ENCODE results near the gene VPS13D.

Gene VPS13D

DNA sequence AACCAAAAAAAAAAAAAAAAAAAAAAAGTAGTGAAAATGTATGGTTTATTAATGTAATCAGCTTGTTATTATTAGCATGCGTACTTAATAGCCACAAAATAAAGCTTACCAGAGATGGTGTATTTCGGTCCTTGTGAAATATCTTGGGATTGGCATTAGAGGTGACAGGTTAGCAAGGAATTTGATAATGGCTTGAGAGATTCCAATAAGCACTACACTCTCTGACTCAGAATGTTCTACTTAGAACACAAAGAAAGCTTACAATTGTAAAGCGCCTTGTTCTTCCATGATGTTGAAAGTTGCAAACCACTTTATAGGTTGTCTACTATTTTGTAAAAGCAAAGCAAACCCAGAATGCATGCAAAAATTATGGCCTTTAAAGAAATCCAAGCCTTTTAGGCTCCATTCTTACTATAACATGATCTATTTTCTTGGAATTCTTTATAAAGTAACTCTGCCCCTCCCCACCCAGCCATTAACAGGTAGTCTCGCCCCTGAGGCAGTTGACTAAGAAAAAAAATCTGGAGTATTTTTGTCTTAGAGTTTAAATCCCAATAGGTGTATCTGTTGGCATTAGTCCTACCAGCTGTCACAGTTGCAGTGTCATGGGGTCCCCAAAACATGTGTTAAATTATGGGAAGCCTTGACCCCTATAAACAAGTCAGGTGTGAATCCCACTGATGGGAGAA lies 259.0 kb downstream of the VPS13D start:
- DNase-seq (ENCODE audit: low read depth) = no peak

- DNase-seq (ENCODE audit: low read depth) = no peak
Measured at GRCh38 chr1:12490532-12491142, 260.8 kb downstream of the VPS13D start.

GRCh38 chr1:12491656-12492055 lies 261.8 kb downstream of the VPS13D start:
- no peak for DNase-seq (ENCODE audit: low read depth)

DNA sequence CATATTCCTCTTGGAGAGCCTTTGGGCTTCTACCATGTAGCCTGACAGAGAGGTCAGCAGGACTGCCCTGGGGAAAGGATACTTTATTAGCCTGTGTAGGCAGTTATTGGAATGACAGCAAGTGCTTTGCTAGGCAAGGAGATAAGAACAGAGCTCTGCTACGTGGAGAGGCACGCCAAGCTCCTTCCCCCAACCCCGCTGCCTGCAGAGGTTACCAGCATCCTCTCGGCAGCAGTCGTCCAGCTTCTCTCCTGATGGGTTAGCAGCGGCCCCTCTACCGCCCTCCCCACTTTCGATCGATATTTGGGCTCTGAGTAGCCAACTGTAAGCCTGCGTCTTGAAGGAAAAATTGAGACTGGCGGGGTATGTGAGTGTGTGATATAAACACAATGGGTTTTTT lies 265.9 kb downstream of the VPS13D start:
- no peak for DNase-seq (ENCODE audit: low read depth)

- no peak for DNase-seq (ENCODE audit: low read depth)
Measured at GRCh38 chr1:12496154-12496961, 266.5 kb downstream of the VPS13D start.

DNA sequence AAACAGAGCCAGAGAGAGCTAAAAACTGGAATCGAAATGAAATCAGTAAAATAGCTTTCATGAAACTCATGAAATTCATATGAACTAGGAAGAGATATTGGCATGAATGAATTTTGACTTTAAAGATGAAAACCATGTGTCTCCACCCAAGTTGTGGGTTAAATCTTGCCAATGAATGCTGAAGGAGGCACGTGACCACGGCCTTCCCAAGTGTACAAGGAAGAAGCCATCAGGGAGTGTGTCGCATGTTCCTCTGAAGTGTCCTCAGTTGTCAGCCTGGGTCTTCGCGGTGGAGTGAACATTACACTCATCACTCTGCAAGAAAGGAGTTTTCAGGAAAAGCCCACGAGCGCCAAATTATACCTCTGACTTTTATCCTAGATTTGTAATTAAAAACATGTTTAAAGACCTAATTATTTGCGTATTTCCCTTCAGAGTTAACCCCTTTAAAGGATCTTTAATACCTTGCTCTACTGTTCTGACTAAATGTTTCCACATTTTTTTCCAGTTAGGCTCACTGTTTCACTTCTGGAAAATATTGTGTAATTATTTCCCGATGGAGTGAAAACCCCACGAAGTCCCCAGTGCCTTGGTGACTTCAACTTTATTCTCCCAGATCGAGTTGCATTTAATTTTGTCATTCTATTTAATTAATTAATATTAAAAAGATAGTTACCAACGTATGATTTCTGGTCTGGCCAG lies 269.9 kb downstream of the VPS13D start:
- DNase-seq (ENCODE audit: low read depth) = no peak

GRCh38 chr1:12501661-12502060 lies 271.8 kb downstream of the VPS13D start:
- DNase-seq (ENCODE audit: low read depth) = no peak

- no peak for DNase-seq (ENCODE audit: low read depth)
Measured at GRCh38 chr1:12502336-12503109, 272.7 kb downstream of the VPS13D start.

GRCh38 chr1:12503709-12504108 lies 273.9 kb downstream of the VPS13D start:
- no peak for DNase-seq (ENCODE audit: low read depth)

- DNase-seq (ENCODE audit: low read depth) = no peak
Measured at GRCh38 chr1:12504601-12505000, 274.8 kb downstream of the VPS13D start.

GRCh38 chr1:12505231-12505630 lies 275.4 kb downstream of the VPS13D start:
- no peak for DNase-seq (ENCODE audit: low read depth)

DNA sequence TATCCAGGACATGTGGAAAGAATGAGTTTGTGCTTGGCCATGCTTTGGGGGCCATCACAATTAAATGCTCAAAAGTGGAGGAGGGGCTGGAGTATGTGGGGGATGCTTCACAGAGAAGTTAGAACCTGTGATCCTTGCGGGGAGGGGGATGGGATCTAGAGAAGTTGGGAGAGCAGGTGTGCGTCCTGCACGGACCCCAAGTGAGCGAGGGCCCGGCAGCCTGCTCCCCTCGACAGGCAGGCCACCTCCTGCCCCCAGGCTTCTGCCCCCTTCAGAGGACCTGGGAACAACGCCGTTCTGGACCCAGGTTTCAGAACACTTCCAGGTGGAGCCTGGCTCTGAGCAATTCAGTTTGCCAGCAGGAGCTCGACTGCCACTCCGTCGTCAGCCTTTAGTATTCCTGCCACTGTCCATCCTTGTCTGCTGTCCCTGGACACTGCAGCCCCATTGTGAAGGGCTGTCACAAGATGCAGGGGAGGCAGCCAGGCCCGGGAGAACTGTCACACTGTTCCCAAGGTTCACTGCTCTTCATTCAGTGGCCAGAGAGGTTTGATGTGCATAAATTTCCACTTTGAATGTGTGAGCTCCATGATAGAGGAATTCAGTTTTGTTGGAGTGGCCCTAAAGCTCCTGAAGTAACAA lies 275.9 kb downstream of the VPS13D start:
- DNase-seq (ENCODE audit: low read depth) = no peak

GRCh38 chr1:12506281-12507280 lies 276.8 kb downstream of the VPS13D start:
- DNase-seq (ENCODE audit: low read depth) = no peak

DNA sequence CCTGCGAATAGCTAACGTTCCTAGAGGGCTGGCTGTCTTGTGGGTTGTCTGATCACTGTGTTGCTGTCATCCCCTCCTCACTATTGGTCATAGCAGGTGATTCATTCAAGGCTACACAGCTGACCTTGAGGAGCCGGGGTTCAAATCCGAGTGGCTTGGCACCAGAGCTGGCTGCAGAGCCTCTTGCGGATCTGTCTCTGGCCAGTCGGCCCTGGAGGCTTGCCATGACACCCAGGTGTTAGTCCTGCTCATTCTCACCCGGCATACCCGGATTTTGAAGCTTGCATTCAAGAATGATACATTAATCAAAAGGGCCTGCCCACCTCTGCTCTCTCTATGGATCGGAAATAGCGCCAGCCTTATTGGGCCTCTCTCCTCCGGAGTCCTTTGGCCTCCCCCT lies 277.8 kb downstream of the VPS13D start:
- no peak for DNase-seq (ENCODE audit: low read depth)

GRCh38 chr1:12508849-12509248 lies 279.0 kb downstream of the VPS13D start:
- no peak for DNase-seq (ENCODE audit: low read depth)

GRCh38 chr1:12511128-12511484 lies 281.3 kb downstream of the VPS13D start:
- no peak for DNase-seq (ENCODE audit: low read depth)

DNA sequence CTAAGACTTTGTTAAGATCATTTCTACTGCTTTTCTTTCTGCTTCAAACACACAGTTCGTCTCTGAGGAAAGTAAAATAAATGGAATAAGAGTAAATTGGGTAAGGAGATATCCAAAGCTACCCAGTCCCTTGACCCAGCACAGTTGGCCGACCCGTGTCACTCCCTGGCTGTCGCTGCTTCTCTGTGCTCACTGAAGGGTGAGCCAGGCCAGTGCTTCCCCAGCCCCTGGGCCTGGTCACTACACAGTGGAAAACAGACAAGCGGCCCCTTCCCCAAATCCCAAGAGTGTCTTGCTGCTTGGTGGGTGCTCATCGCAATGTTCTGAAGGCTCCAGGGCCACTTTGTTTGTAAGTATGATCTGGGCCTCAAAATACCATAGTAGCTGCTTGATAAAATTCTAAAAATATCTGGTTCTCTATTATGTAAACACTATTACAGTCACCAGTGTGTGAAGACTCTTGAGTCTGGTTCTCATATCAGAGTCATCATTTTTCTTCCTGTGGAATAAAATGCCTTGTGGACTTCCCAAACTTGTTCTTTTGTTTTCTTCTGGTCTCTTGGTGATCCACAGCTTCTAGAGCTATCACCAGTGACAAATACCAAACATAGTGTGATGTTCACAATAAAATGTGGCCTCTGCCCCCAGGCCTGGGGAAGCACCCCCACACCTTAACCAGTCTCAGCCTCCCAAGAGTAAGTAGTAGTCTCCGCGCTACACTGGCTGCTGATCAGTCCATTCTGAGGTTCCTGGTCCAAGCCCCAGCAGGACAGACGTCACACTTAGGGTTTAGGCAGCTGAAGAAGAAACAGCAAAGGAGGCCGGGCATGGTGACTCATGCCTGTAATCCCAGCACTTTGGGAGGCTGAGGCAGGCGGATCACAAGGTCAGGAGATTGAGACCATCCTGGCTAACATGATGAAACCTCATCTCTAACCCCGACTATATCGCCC lies 282.0 kb downstream of the VPS13D start:
- no peak for DNase-seq (ENCODE audit: low read depth)

DNA sequence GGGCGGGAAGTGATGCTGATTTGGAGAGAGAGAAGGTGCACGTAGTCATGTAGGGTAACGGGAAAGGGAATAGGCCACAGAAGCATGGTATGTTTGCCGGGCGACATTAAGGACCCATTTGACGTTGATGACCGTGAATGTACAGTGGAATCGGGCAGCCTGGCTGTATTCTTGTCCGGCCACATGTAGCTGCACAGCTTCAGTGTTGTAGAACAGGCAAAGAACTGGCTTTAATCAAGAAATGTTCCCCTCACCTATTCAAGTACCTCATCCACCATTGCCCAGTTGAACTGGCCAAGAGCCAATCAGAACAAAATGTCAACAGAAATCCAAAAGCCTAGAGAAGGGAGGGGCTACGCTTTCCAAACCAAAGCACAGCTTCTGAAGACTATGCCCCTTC lies 283.4 kb downstream of the VPS13D start:
- no peak for DNase-seq (ENCODE audit: low read depth)

GRCh38 chr1:12514590-12514989 lies 284.8 kb downstream of the VPS13D start:
- no peak for DNase-seq (ENCODE audit: low read depth)
